Activated naive CD8-positive, alpha-beta T cell treated with anti-CD3 and anti-CD28 coated beads for 36 hours (primary cell): ENCODE data around the gene PHF13. TPM values are rescaled to one million over a fixed set of nuclear protein-coding genes. Genes with fewer than 3 reads are reported as not detected.

ENCODE experiments used
- DNase-seq: peaks from one replicate; pipeline ENCODE4 v3.0.0; 2021
- H3K27ac Mint-ChIP-seq: one replicate; pipeline ENCODE4 v1.8.0; 2022; ENCODE audit warnings: mild to moderate bottlenecking, moderate library complexity, mixed read lengths
- H3K27me3 Mint-ChIP-seq: one replicate; pipeline ENCODE4 v1.8.0; 2022; ENCODE audit warnings: mild to moderate bottlenecking, mixed read lengths
- H3K36me3 Mint-ChIP-seq: one replicate; pipeline ENCODE4 v1.8.0; 2021; ENCODE audit warnings: mild to moderate bottlenecking, mixed read lengths
- H3K4me1 Mint-ChIP-seq: one replicate; pipeline ENCODE4 v1.8.0; 2021; ENCODE audit warnings: mixed read lengths
- H3K4me3 Mint-ChIP-seq: one replicate; pipeline ENCODE4 v1.8.0; 2022; ENCODE audit warnings: mild to moderate bottlenecking, moderate library complexity, mixed read lengths
- H3K9me3 Mint-ChIP-seq: one replicate; pipeline ENCODE4 v1.8.0; 2022; ENCODE audit warnings: mixed read lengths
- total RNA-seq, 2 experiments: library from RNA; stranded (reverse); gene quantifications; one replicate each; pipeline ENCODE4 v1.2.3, GENCODE V29; 2021

PHF13 gene
- total RNA-seq, 2 experiments from 2014 or later, result 10.9 to 11.7 TPM

GRCh38 chr1:6581561-6582305 is 31.8 kb upstream of the PHF13 start:
- DNase-seq, result no peak
- Mint-ChIP-seq H3K9me3 (no peaks in the 10 kb centered on the region), H3K4me3 (peak overlapping the region; percentile 95), H3K27me3 (no peaks in the 10 kb centered on the region), H3K36me3 (peaks cover 4% of the 10 kb centered on the region), H3K4me1 (peaks cover 34% of the 10 kb centered on the region), H3K27ac (peak overlapping the region; percentile 38)

- peaks cover 35% of the 10 kb centered on the region for H3K4me1 Mint-ChIP-seq
- no peak for DNase-seq
- H3K4me3 Mint-ChIP-seq, result peak overlapping the region; percentile 4
- H3K36me3 Mint-ChIP-seq, result peaks cover 4% of the 10 kb centered on the region
- peak overlapping the region; percentile 7 for H3K27ac Mint-ChIP-seq
- no peaks in the 10 kb centered on the region for H3K27me3 Mint-ChIP-seq
- H3K9me3 Mint-ChIP-seq, result no peaks in the 10 kb centered on the region
These were observed 31.2 kb upstream of the PHF13 start for GRCh38 chr1:6582370-6582769.

- no peak overlapping the region for H3K4me3 Mint-ChIP-seq
- H3K9me3 Mint-ChIP-seq, result no peaks in the 10 kb centered on the region
- peaks cover 6% of the 10 kb centered on the region for H3K36me3 Mint-ChIP-seq
- DNase-seq, result no peak
- no peak overlapping the region for H3K27ac Mint-ChIP-seq
- no peaks in the 10 kb centered on the region for H3K27me3 Mint-ChIP-seq
- peaks cover 33% of the 10 kb centered on the region for H3K4me1 Mint-ChIP-seq
These were observed 29.1 kb upstream of the PHF13 start for GRCh38 chr1:6584126-6585080.

GRCh38 chr1:6585081-6585722 is 28.3 kb upstream of the PHF13 start:
- no peak for DNase-seq
- H3K4me3 Mint-ChIP-seq, result no peak overlapping the region
- H3K27ac Mint-ChIP-seq, result no peak overlapping the region
- no peaks in the 10 kb centered on the region for H3K9me3 Mint-ChIP-seq
- H3K27me3 Mint-ChIP-seq, result no peaks in the 10 kb centered on the region
- H3K4me1 Mint-ChIP-seq, result peaks cover 31% of the 10 kb centered on the region
- peaks cover 6% of the 10 kb centered on the region for H3K36me3 Mint-ChIP-seq

GRCh38 chr1:6585841-6586240 is 27.7 kb upstream of the PHF13 start:
- Mint-ChIP-seq H3K36me3 (peaks cover 3% of the 10 kb centered on the region), H3K9me3 (no peaks in the 10 kb centered on the region), H3K27ac (no peak overlapping the region), H3K4me3 (no peak overlapping the region), H3K4me1 (peaks cover 26% of the 10 kb centered on the region), H3K27me3 (no peaks in the 10 kb centered on the region)
- DNase-seq, result no peak

- Mint-ChIP-seq H3K4me1 (peaks cover 27% of the 10 kb centered on the region), H3K9me3 (no peaks in the 10 kb centered on the region), H3K36me3 (peaks cover 3% of the 10 kb centered on the region), H3K27ac (no peak overlapping the region), H3K27me3 (no peaks in the 10 kb centered on the region), H3K4me3 (no peak overlapping the region)
- DNase-seq, result no peak
These were observed 27.1 kb upstream of the PHF13 start for GRCh38 chr1:6586404-6586816.

- DNase-seq, result no peak
- Mint-ChIP-seq H3K36me3 (peaks cover 2% of the 10 kb centered on the region), H3K4me3 (no peak overlapping the region), H3K9me3 (no peaks in the 10 kb centered on the region), H3K27me3 (no peaks in the 10 kb centered on the region), H3K4me1 (peaks cover 26% of the 10 kb centered on the region), H3K27ac (peak overlapping the region; percentile 38)
These were observed 26.1 kb upstream of the PHF13 start for GRCh38 chr1:6587261-6588005.

- peaks cover 25% of the 10 kb centered on the region for H3K4me1 Mint-ChIP-seq
- peaks cover 2% of the 10 kb centered on the region for H3K36me3 Mint-ChIP-seq
- no peak overlapping the region for H3K4me3 Mint-ChIP-seq
- H3K9me3 Mint-ChIP-seq, result no peaks in the 10 kb centered on the region
- H3K27ac Mint-ChIP-seq, result peak overlapping the region; percentile 38
- DNase-seq, result no peak
- no peaks in the 10 kb centered on the region for H3K27me3 Mint-ChIP-seq
These were observed 25.2 kb upstream of the PHF13 start for GRCh38 chr1:6588128-6588892.

- Mint-ChIP-seq H3K36me3 (peaks cover 6% of the 10 kb centered on the region), H3K9me3 (no peaks in the 10 kb centered on the region), H3K27ac (no peak overlapping the region), H3K27me3 (no peaks in the 10 kb centered on the region), H3K4me1 (peaks cover 27% of the 10 kb centered on the region), H3K4me3 (no peak overlapping the region)
- no peak for DNase-seq
These were observed 24.5 kb upstream of the PHF13 start for GRCh38 chr1:6588893-6589520.

GRCh38 chr1:6590046-6590445 is 23.5 kb upstream of the PHF13 start:
- Mint-ChIP-seq H3K4me3 (no peak overlapping the region), H3K4me1 (peaks cover 23% of the 10 kb centered on the region), H3K9me3 (no peaks in the 10 kb centered on the region), H3K27ac (peak overlapping the region; percentile 48), H3K36me3 (peaks cover 7% of the 10 kb centered on the region), H3K27me3 (no peaks in the 10 kb centered on the region)
- DNase-seq, result no peak

GRCh38 chr1:6591222-6591621 is 22.3 kb upstream of the PHF13 start:
- no peaks in the 10 kb centered on the region for H3K9me3 Mint-ChIP-seq
- peaks cover 27% of the 10 kb centered on the region for H3K4me1 Mint-ChIP-seq
- no peak overlapping the region for H3K4me3 Mint-ChIP-seq
- H3K36me3 Mint-ChIP-seq, result peaks cover 11% of the 10 kb centered on the region
- H3K27me3 Mint-ChIP-seq, result no peaks in the 10 kb centered on the region
- DNase-seq, result no peak
- H3K27ac Mint-ChIP-seq, result peak overlapping the region; percentile 76

- Mint-ChIP-seq H3K27me3 (no peaks in the 10 kb centered on the region), H3K27ac (peak overlapping the region; percentile 42), H3K9me3 (no peaks in the 10 kb centered on the region), H3K4me3 (no peak overlapping the region), H3K36me3 (peaks cover 12% of the 10 kb centered on the region), H3K4me1 (peaks cover 26% of the 10 kb centered on the region)
- DNase-seq, result no peak
These were observed 21.9 kb upstream of the PHF13 start for GRCh38 chr1:6591644-6592043.

- peak overlapping the region; percentile 8 for H3K27ac Mint-ChIP-seq
- peaks cover 26% of the 10 kb centered on the region for H3K4me1 Mint-ChIP-seq
- no peaks in the 10 kb centered on the region for H3K27me3 Mint-ChIP-seq
- no peak for DNase-seq
- H3K9me3 Mint-ChIP-seq, result no peaks in the 10 kb centered on the region
- peaks cover 14% of the 10 kb centered on the region for H3K36me3 Mint-ChIP-seq
- H3K4me3 Mint-ChIP-seq, result no peak overlapping the region
These were observed 21.1 kb upstream of the PHF13 start for GRCh38 chr1:6592441-6592840.
